B cell (primary cell): Measurements from ENCODE around the gene CETP. TPM values are rescaled to one million over a fixed set of nuclear protein-coding genes. Genes with fewer than 3 reads are reported as not detected.
A peak's percentile ranks its signal among the peaks of the same experiment; 100 is the strongest.

ENCODE experiments used
- ATAC-seq: fragments of 200-7000 bp; cut with Tn5 transposase; one replicate; pipeline ENCODE4 v1.10.0; 2021; ENCODE audit warnings: low read depth, mild to moderate bottlenecking, moderate number of reproducible peaks, moderate library complexity
- CTCF ChIA-PET: fragments of 350-600 bp; sonication (Branson Sonifier 250); formaldehyde crosslinking; loops from one replicate; lab custom pipeline; 2021; ENCODE audit warnings: antibody characterized with exemption, inconsistent platforms; lab: Charles Lee
- POLR2A ChIA-PET: fragments of 350-600 bp; sonication (Branson Sonifier 250); formaldehyde crosslinking; loops from one replicate; lab custom pipeline; 2021; ENCODE audit warnings: antibody characterized with exemption; lab: Charles Lee
- DNase-seq: peaks from one replicate; pipeline ENCODE4 v3.0.0; 2013
- H2AFZ ChIP-seq: 2 replicates; pipeline ENCODE4 v1.6.1; 2012; ENCODE audit warnings: mild to moderate bottlenecking, low read depth, low read length; ENCODE audit not compliant: insufficient read depth, poor library complexity, severe bottlenecking
- H3K27ac ChIP-seq, 2 donors: 1 replicate in 1 of 2; 2 replicates in 1 of 2; pipeline ENCODE4 v1.5.1; 2012 to 2013; ENCODE audit warnings: low read length in 2 of 2, mild to moderate bottlenecking in 2 of 2, moderate library complexity in 1 of 2
- H3K27me3 ChIP-seq, 4 experiments: fragments of 200-600 bp in 1 of 4; sonication (generic) in 1 of 4; replicated peaks in 1 of 4; 1 replicate in 2 of 4; 2 replicates in 2 of 4; pipeline versions ENCODE4 v1.6.1 to v1.7.0; 2013 to 2016; ENCODE audit warnings: low read length in 3 of 4, mild to moderate bottlenecking in 2 of 4, mixed read lengths in 1 of 4, moderate library complexity in 1 of 4; ENCODE audit not compliant: insufficient read depth in 4 of 4, control insufficient read depth in 3 of 4; ENCODE audit errors: control extremely low read depth in 1 of 4
- H3K36me3 ChIP-seq, 2 experiments: replicated peaks in 1 of 2; 1 replicate in 1 of 2; 2 replicates in 1 of 2; pipeline versions ENCODE4 v1.6.1 to v1.7.1; 2013; ENCODE audit warnings: low read length in 1 of 2; ENCODE audit not compliant: insufficient read depth in 2 of 2, control insufficient read depth in 1 of 2; ENCODE audit errors: control extremely low read depth in 1 of 2, extremely low read depth in 1 of 2
- H3K4me1 ChIP-seq, 2 donors: fragments of 200-600 bp in 1 of 2; sonication (generic) in 1 of 2; 1 replicate in 1 of 2; 2 replicates in 1 of 2; pipeline versions ENCODE4 v1.5.1 to v1.6.1; 2013 to 2017; ENCODE audit warnings: low read length in 2 of 2; ENCODE audit not compliant: control insufficient read depth in 2 of 2, insufficient read depth in 2 of 2
- H3K4me2 ChIP-seq: replicated peaks from 2 replicates; pipeline ENCODE3; 2012; ENCODE audit warnings: mild to moderate bottlenecking, low read depth, low read length; ENCODE audit not compliant: poor library complexity, severe bottlenecking
- H3K4me3 ChIP-seq, 5 experiments: fragments of 200-600 bp in 1 of 5; sonication (generic) in 1 of 5; 1 replicate in 3 of 5; 2 replicates in 2 of 5; pipeline versions ENCODE4 v1.5.1 to v1.7.0; 2011 to 2016; ENCODE audit warnings: low read length in 4 of 5, mild to moderate bottlenecking in 4 of 5, low read depth in 2 of 5, control low read depth in 1 of 5, moderate library complexity in 1 of 5; ENCODE audit not compliant: insufficient read depth in 1 of 5; ENCODE audit errors: control extremely low read depth in 1 of 5, extremely low read depth in 1 of 5
- H3K79me2 ChIP-seq: fragments of 200-600 bp; sonication (generic); one replicate; pipeline ENCODE4 v1.6.0; 2016; ENCODE audit warnings: low read length; ENCODE audit not compliant: control insufficient read depth, insufficient read depth
- H3K9ac ChIP-seq: fragments of 200-600 bp; sonication (generic); 2 replicates; pipeline ENCODE4 v1.6.1; 2017; ENCODE audit warnings: mild to moderate bottlenecking, low read length, moderate library complexity
- H3K9me3 ChIP-seq, 3 donors: one replicate each; pipeline versions ENCODE4 v1.6.1 to v1.7.1; 2013; ENCODE audit warnings: low read length in 2 of 3; ENCODE audit not compliant: control insufficient read depth in 2 of 3, insufficient read depth in 1 of 3; ENCODE audit errors: control extremely low read depth in 1 of 3
- H4K20me1 ChIP-seq: 2 replicates; pipeline ENCODE4 v1.6.0; 2012; ENCODE audit warnings: mild to moderate bottlenecking, low read length; ENCODE audit not compliant: insufficient read depth, control insufficient read depth, poor library complexity, severe bottlenecking
- H3K27ac Mint-ChIP-seq: one replicate; pipeline ENCODE4 v1.8.0; 2021; ENCODE audit warnings: mixed read lengths
- H3K27me3 Mint-ChIP-seq: one replicate; pipeline ENCODE4 v1.8.0; 2021; ENCODE audit warnings: mixed read lengths
- H3K4me1 Mint-ChIP-seq: one replicate; pipeline ENCODE4 v1.8.0; 2021; ENCODE audit warnings: mixed read lengths
- H3K4me3 Mint-ChIP-seq: one replicate; pipeline ENCODE4 v1.8.0; 2021; ENCODE audit warnings: mixed read lengths
- H3K9me3 Mint-ChIP-seq: one replicate; pipeline ENCODE4 v1.8.0; 2022; ENCODE audit warnings: mixed read lengths; ENCODE audit not compliant: insufficient read depth
- EZH2 ChIP-seq: IDR thresholded peaks from 2 replicates; pipeline ENCODE4 v1.6.1; 2012; ENCODE audit warnings: borderline replicate concordance, low read depth, mild to moderate bottlenecking, moderate library complexity, low read length; ENCODE audit not compliant: insufficient read depth, poor library complexity, severe bottlenecking
- whole genome bisulfite sequencing: methylation state at CpG from one replicate; pipeline ENCODE4 v1.1.5; 2013; ENCODE audit warnings: missing lambda C conversion rate; ENCODE audit not compliant: insufficient coverage; 5-methylcytosine and 5-hydroxymethylcytosine counted together
- intact Hi-C: fragments of 100-400 bp; cut with micrococcal nuclease; formaldehyde crosslinking; loops from one replicate; pipeline ENCODE4 v1.10.0; 2022
- polyA plus RNA-seq: library from polyadenylated mRNA; depleted of rRNA; stranded (reverse); fragments of >200 nt; gene quantifications from 2 replicates; pipeline ENCODE4 v1.2.3, GENCODE V29; 2012
- total RNA-seq, 2 donors: library from RNA; stranded (reverse); fragments of 120-200 nt in 1 of 2; gene quantifications; 1 replicate in 1 of 2; 2 replicates in 1 of 2; pipeline versions ENCODE4 v1.2.3 to v1.2.4, GENCODE V29; 2013 to 2022
- TF ChIP-seq, protein P1 (sequence below): fragments of 200-600 bp; IDR thresholded peaks from one replicate; pipeline ENCODE4 v1.8.0; 2022; ENCODE audit warnings: antibody characterized with exemption, mild to moderate bottlenecking

The CETP gene
- total and polyA plus RNA-seq, 2 donors (not counting 1 experiment from before 2014, with no cell fraction given): 0.18 to 1.3 TPM

DNA sequence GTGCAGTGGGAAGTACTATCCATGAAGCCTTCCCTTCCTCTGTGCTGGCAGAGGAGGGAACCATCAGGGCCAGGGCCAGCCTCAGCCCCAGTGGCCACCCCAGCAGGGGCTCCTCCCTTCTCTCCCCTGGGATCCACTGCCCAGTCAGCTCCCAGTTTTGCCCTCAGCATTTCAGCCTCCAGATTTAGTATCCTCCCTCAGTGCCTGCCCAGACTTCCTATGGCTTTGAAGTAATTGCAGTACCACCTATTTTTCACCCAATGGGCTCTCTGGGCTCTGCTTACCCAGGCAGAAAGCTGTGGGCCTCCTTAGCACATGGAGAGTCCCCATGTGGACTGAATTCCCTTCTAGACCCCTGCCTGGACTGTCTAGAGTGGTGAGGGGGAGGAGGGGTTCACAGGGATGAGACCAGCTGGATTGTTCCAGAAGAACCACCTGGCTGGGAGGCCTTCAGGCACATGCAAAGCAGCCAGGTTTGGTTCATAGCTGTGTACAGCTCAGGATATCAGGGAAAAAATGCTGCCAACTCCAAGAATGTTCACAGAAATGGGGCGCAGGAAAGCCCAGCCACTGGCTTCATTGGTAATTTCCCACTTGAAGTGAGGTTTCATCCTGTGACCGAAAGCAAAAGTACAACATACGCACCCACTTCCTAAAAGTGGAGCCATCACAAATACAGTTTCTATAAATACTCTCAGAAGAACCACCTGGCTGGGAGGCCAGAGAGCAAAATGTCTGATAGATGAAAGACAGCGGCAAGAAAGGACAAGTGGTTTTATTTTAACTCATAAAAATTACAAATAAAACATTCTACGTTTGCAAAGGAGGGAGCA lies 45.0 kb upstream of the CETP start:
- Mint-ChIP-seq H3K27ac (peak overlapping the region; percentile 80), H3K4me1 (peaks cover 91% of the 10 kb centered on the region), H3K27me3 (no peaks in the 10 kb centered on the region), H3K4me3 (peak overlapping the region; percentile 64), H3K9me3 (peaks cover 3% of the 10 kb centered on the region)
- H4K20me1 ChIP-seq: no peaks in the 10 kb centered on the region
- H3K36me3 ChIP-seq: no peaks in the 10 kb centered on the region
- ChIA-PET POLR2A (interaction anchor here (5.6 kb wide), 1 partner anchor 14 kb away, joined by 108 read pairs; the partner anchor contains the start of gene HERPUD1), CTCF (interaction anchor here (0.8 to 1.7 kb wide), 3 partner anchors 15 to 28 kb away, joined by 3 to 5 read pairs (median 5); partner anchors contain the start of gene HERPUD1)
- H3K4me2 ChIP-seq: peak overlapping the region; percentile 79
- peak overlapping the region in 3 of 5 experiments; percentile 13 to 49 (median 30) for H3K4me3 ChIP-seq
- H2AFZ ChIP-seq: peak overlapping the region; percentile 40
- ATAC-seq (peak; percentile 56), DNase-seq (peak; percentile 91)
- H3K79me2 ChIP-seq: no peaks in the 10 kb centered on the region
- TF ChIP-seq, protein P1, sequence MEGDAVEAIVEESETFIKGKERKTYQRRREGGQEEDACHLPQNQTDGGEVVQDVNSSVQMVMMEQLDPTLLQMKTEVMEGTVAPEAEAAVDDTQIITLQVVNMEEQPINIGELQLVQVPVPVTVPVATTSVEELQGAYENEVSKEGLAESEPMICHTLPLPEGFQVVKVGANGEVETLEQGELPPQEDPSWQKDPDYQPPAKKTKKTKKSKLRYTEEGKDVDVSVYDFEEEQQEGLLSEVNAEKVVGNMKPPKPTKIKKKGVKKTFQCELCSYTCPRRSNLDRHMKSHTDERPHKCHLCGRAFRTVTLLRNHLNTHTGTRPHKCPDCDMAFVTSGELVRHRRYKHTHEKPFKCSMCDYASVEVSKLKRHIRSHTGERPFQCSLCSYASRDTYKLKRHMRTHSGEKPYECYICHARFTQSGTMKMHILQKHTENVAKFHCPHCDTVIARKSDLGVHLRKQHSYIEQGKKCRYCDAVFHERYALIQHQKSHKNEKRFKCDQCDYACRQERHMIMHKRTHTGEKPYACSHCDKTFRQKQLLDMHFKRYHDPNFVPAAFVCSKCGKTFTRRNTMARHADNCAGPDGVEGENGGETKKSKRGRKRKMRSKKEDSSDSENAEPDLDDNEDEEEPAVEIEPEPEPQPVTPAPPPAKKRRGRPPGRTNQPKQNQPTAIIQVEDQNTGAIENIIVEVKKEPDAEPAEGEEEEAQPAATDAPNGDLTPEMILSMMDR: no peak
- no peak for TF ChIP-seq EZH2
- H3K9me3 ChIP-seq: no peaks in the 10 kb centered on the region
- intact Hi-C loops: loop anchor here (1.0 to 10.0 kb wide), 3 partner anchors 15 to 312 kb away; partner anchors contain the start of gene MT2A
- peak overlapping the region; percentile 57 for H3K9ac ChIP-seq
- 0% methylated on average over 2 of the region's 5 CpGs for WGBS
- peak overlapping the region; percentile 98 to 100 for H3K27ac ChIP-seq
- no peaks in the 10 kb centered on the region for H3K27me3 ChIP-seq
- H3K4me1 ChIP-seq: peaks cover 71 to 93% of the 10 kb centered on the region in 2 donors
